H1 (cell line): ENCODE data around the gene ARNT2. TPM values are rescaled to one million over a fixed set of nuclear protein-coding genes. Genes with fewer than 3 reads are reported as not detected.

Experiments
- CTCF ChIA-PET: fragments of 300-600 bp; sonication (Branson Sonifier 250); formaldehyde crosslinking; loops from one replicate; lab custom pipeline; 2021; ENCODE audit not compliant: partially characterized antibody; lab: Charles Lee
- POLR2A ChIA-PET: fragments of 300-600 bp; sonication (Branson Sonifier 250); formaldehyde crosslinking; loops from one replicate; lab custom pipeline; 2021; ENCODE audit warnings: inconsistent platforms; ENCODE audit not compliant: partially characterized antibody; lab: Charles Lee
- DNase-seq, 2 experiments: peaks; one replicate each; pipeline versions ENCODE4 v3.0.0 to v3.0.0-alpha.2; 2010 to 2022; ENCODE audit warnings: low spot score in 2 of 2, low read depth in 1 of 2, mixed read lengths in 1 of 2
- FAIRE-seq: peaks from 2 replicates; lab custom pipeline; 2011; peaks lifted over from hg19 to GRCh38; lab: Jason Lieb, UNC
- H2AFZ ChIP-seq: 2 replicates; pipeline ENCODE4 v1.8.1; 2012; ENCODE audit warnings: low read length, inconsistent platforms
- H2AK5ac ChIP-seq: 2 replicates; pipeline ENCODE4 v1.6.1; 2013; ENCODE audit warnings: low read depth, low read length
- H2BK120ac ChIP-seq: replicated peaks from 2 replicates; pipeline ENCODE3; 2013; ENCODE audit warnings: low read depth, low read length, inconsistent platforms
- H2BK12ac ChIP-seq: 2 replicates; pipeline ENCODE4 v1.6.1; 2013; ENCODE audit warnings: low read depth, low read length
- H2BK15ac ChIP-seq: 2 replicates; pipeline ENCODE4 v1.6.1; 2013; ENCODE audit warnings: low read length
- H2BK20ac ChIP-seq: 2 replicates; pipeline ENCODE4 v1.6.1; 2013; ENCODE audit warnings: low read length
- H2BK5ac ChIP-seq: 2 replicates; pipeline ENCODE4 v1.6.1; 2013; ENCODE audit warnings: low read depth, low read length
- H3K14ac ChIP-seq: 2 replicates; pipeline ENCODE4 v1.6.1; 2013; ENCODE audit warnings: inconsistent platforms; ENCODE audit not compliant: insufficient read length
- H3K18ac ChIP-seq: 2 replicates; pipeline ENCODE4 v1.6.1; 2013; ENCODE audit warnings: low read length; ENCODE audit errors: extremely low read depth
- H3K23ac ChIP-seq: 2 replicates; pipeline ENCODE4 v1.6.1; 2013; ENCODE audit warnings: inconsistent platforms; ENCODE audit not compliant: insufficient read length
- H3K23me2 ChIP-seq: 2 replicates; pipeline ENCODE4 v1.6.1; 2013; ENCODE audit warnings: low read depth, low read length
- H3K27ac ChIP-seq: 2 replicates; pipeline ENCODE4 v1.6.1; 2011; ENCODE audit warnings: low read depth, low read length, inconsistent platforms
- H3K27me3 ChIP-seq, 4 experiments: replicated peaks in 1 of 4; 1 replicate in 1 of 4; 2 replicates in 3 of 4; pipeline versions ENCODE4 v1.6.1 to v1.8.1; 2011 to 2013; ENCODE audit warnings: low read length in 3 of 4, mild to moderate bottlenecking in 3 of 4, inconsistent platforms in 2 of 4, mixed read lengths in 2 of 4, moderate library complexity in 1 of 4; ENCODE audit not compliant: control insufficient read depth in 3 of 4, insufficient read depth in 3 of 4; ENCODE audit errors: extremely low read depth in 1 of 4
- H3K36me3 ChIP-seq, 4 experiments: 2 replicates each; pipeline versions ENCODE4 v1.6.1 to v1.8.1; 2011 to 2013; ENCODE audit warnings: mild to moderate bottlenecking in 4 of 4, low read length in 3 of 4, moderate library complexity in 2 of 4, control low read depth in 1 of 4, inconsistent platforms in 1 of 4; ENCODE audit not compliant: insufficient read depth in 4 of 4, control insufficient read depth in 2 of 4
- H3K4ac ChIP-seq: replicated peaks from 2 replicates; pipeline ENCODE3; 2013; ENCODE audit warnings: low read length, low read depth, mixed read lengths, inconsistent platforms; ENCODE audit not compliant: insufficient read length
- H3K4me1 ChIP-seq, 4 experiments: replicated peaks in 1 of 4; 1 replicate in 1 of 4; 2 replicates in 3 of 4; pipeline versions ENCODE4 v1.6.1 to v1.8.1; 2011 to 2013; ENCODE audit warnings: low read length in 3 of 4, inconsistent platforms in 2 of 4, mixed read lengths in 1 of 4; ENCODE audit not compliant: insufficient read depth in 4 of 4, control insufficient read depth in 3 of 4
- H3K4me2 ChIP-seq, 2 experiments: 2 replicates each; pipeline versions ENCODE4 v1.6.1 to v1.8.1; 2011 to 2013; ENCODE audit warnings: low read depth in 2 of 2, low read length in 2 of 2, control low read depth in 1 of 2, inconsistent platforms in 1 of 2, mild to moderate bottlenecking in 1 of 2; ENCODE audit not compliant: insufficient read depth in 1 of 2
- H3K4me3 ChIP-seq, 4 experiments: fragments of 200-600, 300-600 bp in 1 of 4; sonication (generic), shearing (Covaris generic), sonication (Bioruptor Twin) in 1 of 4; 2 replicates each; pipeline versions ENCODE4 v1.5.1 to v1.8.1; 2011 to 2016; ENCODE audit warnings: low read length in 4 of 4, low read depth in 3 of 4, control low read depth in 2 of 4, inconsistent platforms in 2 of 4, mild to moderate bottlenecking in 2 of 4, mixed read lengths in 1 of 4, moderate library complexity in 1 of 4; ENCODE audit not compliant: insufficient read depth in 2 of 4; ENCODE audit errors: extremely low read depth in 1 of 4
- H3K56ac ChIP-seq: replicated peaks from 2 replicates; pipeline ENCODE3; 2013; ENCODE audit warnings: low read depth, mild to moderate bottlenecking, mixed read lengths, low read length, inconsistent platforms; ENCODE audit not compliant: insufficient read length
- H3K79me1 ChIP-seq: 2 replicates; pipeline ENCODE4 v1.6.1; 2013; ENCODE audit warnings: low read depth, low read length, control low read depth
- H3K79me2 ChIP-seq, 2 experiments: 2 replicates each; pipeline versions ENCODE4 v1.6.1 to v1.8.1; 2012 to 2013; ENCODE audit warnings: low read length in 2 of 2, mild to moderate bottlenecking in 2 of 2, inconsistent platforms in 1 of 2; ENCODE audit not compliant: insufficient read depth in 2 of 2, control insufficient read depth in 1 of 2
- H3K9ac ChIP-seq, 4 experiments: replicated peaks in 1 of 4; 1 replicate in 1 of 4; 2 replicates in 3 of 4; pipeline versions ENCODE4 v1.6.1 to v1.8.1; 2011 to 2013; ENCODE audit warnings: low read depth in 3 of 4, low read length in 3 of 4, control low read depth in 2 of 4, mild to moderate bottlenecking in 2 of 4, moderate library complexity in 2 of 4, inconsistent platforms in 1 of 4; ENCODE audit errors: extremely low read depth in 1 of 4
- H3K9me3 ChIP-seq, 2 experiments: 2 replicates each; pipeline versions ENCODE4 v1.6.1 to v1.8.1; 2012 to 2013; ENCODE audit warnings: mild to moderate bottlenecking in 2 of 2, moderate library complexity in 2 of 2, control low read depth in 1 of 2, inconsistent platforms in 1 of 2, low read depth in 1 of 2, low read length in 1 of 2, mixed read lengths in 1 of 2; ENCODE audit not compliant: insufficient read depth in 2 of 2
- H4K20me1 ChIP-seq, 2 experiments: replicated peaks in 1 of 2; 2 replicates each; pipeline versions ENCODE3 to v1.8.1; 2011 to 2013; ENCODE audit warnings: inconsistent platforms in 2 of 2, low read length in 2 of 2, mild to moderate bottlenecking in 1 of 2; ENCODE audit not compliant: insufficient read depth in 2 of 2, control insufficient read depth in 1 of 2
- H4K5ac ChIP-seq: 2 replicates; pipeline ENCODE4 v1.6.1; 2013; ENCODE audit warnings: low read length, low read depth, mixed read lengths, inconsistent platforms; ENCODE audit not compliant: insufficient read length
- H4K8ac ChIP-seq: 2 replicates; pipeline ENCODE4 v1.8.0; 2013; ENCODE audit warnings: mild to moderate bottlenecking, moderate library complexity, low read length, inconsistent platforms; ENCODE audit not compliant: insufficient read depth; ENCODE audit errors: extremely low read depth
- H4K91ac ChIP-seq: replicated peaks from 2 replicates; pipeline ENCODE3; 2013; ENCODE audit warnings: low read length, mixed read lengths, inconsistent platforms; ENCODE audit not compliant: insufficient read length
- ASH2L ChIP-seq: fragments of 200-600, 300-600 bp; sonication (generic); IDR thresholded peaks from one replicate; pipeline ENCODE4 v1.7.1; 2017; ENCODE audit warnings: low read length
- ATF2 ChIP-seq: IDR thresholded peaks from 2 replicates; pipeline ENCODE4 v1.6.1; 2012; ENCODE audit warnings: low read length, inconsistent platforms
- CBX8 ChIP-seq: fragments of 300-800, 300-1000 bp; sonication (generic); IDR thresholded peaks from 2 replicates; pipeline ENCODE4 v1.7.1; 2016; ENCODE audit warnings: low read depth, low read length, borderline replicate concordance
- CEBPB ChIP-seq: IDR thresholded peaks from 2 replicates; pipeline ENCODE4 v1.6.1; 2012; ENCODE audit warnings: low read depth, low read length
- CTBP2 ChIP-seq: IDR thresholded peaks from 2 replicates; pipeline ENCODE4 v1.7.0; 2011; ENCODE audit warnings: borderline replicate concordance, mild to moderate bottlenecking, moderate library complexity, mixed read lengths, low read length; ENCODE audit not compliant: insufficient read depth, insufficient read length
- GABPA ChIP-seq: IDR thresholded peaks from 2 replicates; pipeline ENCODE4 v1.6.1; 2011; ENCODE audit warnings: mild to moderate bottlenecking, low read length, moderate library complexity, borderline replicate concordance; ENCODE audit not compliant: insufficient read depth
- NRF1 ChIP-seq: IDR thresholded peaks from 2 replicates; pipeline ENCODE4 v1.6.1; 2011; ENCODE audit warnings: mild to moderate bottlenecking, low read depth, low read length, improper control_type of control experiment
- RFX5 ChIP-seq: IDR thresholded peaks from 2 replicates; pipeline ENCODE4 v1.6.1; 2011; ENCODE audit warnings: low read depth, low read length, improper control_type of control experiment, borderline replicate concordance
- RXRA ChIP-seq: IDR thresholded peaks from 2 replicates; pipeline ENCODE4 v1.6.1; 2011; ENCODE audit warnings: low read depth, mild to moderate bottlenecking, low read length, moderate library complexity; ENCODE audit not compliant: insufficient read depth
- TAF1 ChIP-seq: IDR thresholded peaks from 2 replicates; pipeline ENCODE4 v1.6.1; 2011; ENCODE audit warnings: mild to moderate bottlenecking, low read depth, low read length
- TBP ChIP-seq: IDR thresholded peaks from 2 replicates; pipeline ENCODE4 v1.6.1; 2011; ENCODE audit warnings: low read depth, low read length, improper control_type of control experiment
- YY1 ChIP-seq: IDR thresholded peaks from 2 replicates; pipeline ENCODE4 v1.6.1; 2011; ENCODE audit warnings: low read depth, mild to moderate bottlenecking, low read length
- WGBS, 2 experiments: shearing (Covaris generic) in 1 of 2; methylation state at CpG; one replicate each; pipeline versions ENCODE4 v1.1.6 to v1.1.7; 2013 to 2015; ENCODE audit warnings: low lambda C conversion rate in 2 of 2, mixed read lengths in 2 of 2, inconsistent platforms in 1 of 2, low coverage in 1 of 2, missing lambda C conversion rate in 1 of 2; ENCODE audit not compliant: insufficient replicate concordance in 2 of 2, insufficient coverage in 1 of 2, insufficient read length in 1 of 2; ENCODE audit errors: extremely low coverage in 1 of 2, missing lambda C conversion rate in 1 of 2; 5-methylcytosine and 5-hydroxymethylcytosine counted together
- polyA plus RNA-seq, 7 experiments: library from polyadenylated mRNA; depleted of rRNA in 3 of 7; stranded (reverse) in 5 of 7; unstranded in 2 of 7; fragments of >200 nt in 5 of 7; fragments of 200-250 nt in 2 of 7; gene quantifications; 1 replicate in 5 of 7; 2 replicates in 1 of 7; 4 replicates in 1 of 7; pipeline versions ENCODE4 v1.2.1 to v1.2.3, GENCODE V29; 2011 to 2013; ENCODE audit warnings: missing spikeins in 2 of 7, mixed read lengths in 2 of 7
- total RNA-seq: library from RNA; stranded (reverse); fragmentation: NEBNext Ultra II Directional; extraction: Animal tissue kit (Norgen Biotek cat#: 25700); gene quantifications from 2 replicates; pipeline ENCODE4 v1.2.1, GENCODE V29; 2021

The ARNT2 gene
- total and polyA plus RNA-seq, 2 of the 8 experiments (the other 6 are each of a cell fraction or from before 2014, with no cell fraction given), result 9.5 to 14.6 TPM

- CTCF ChIA-PET, result interaction anchor here (1.9 to 21.1 kb wide), 2 partner anchors 9 to 31 kb away, joined by 5 to 187 read pairs; no protein-coding TSS in a partner anchor
- Histone ChIP-seq H3K79me2 (no peaks in the 10 kb centered on the region), H3K9me3 (no peaks in the 10 kb centered on the region), H2BK12ac (no peak overlapping the region), H4K91ac (no peak overlapping the region), H3K23ac (no peak overlapping the region), H3K18ac (no peak overlapping the region), H2BK15ac (no peak overlapping the region), H3K27ac (no peak overlapping the region), H4K20me1 (no peaks in the 10 kb centered on the region), H3K4me2 (no peak overlapping the region), H3K9ac (no peak overlapping the region), H2AFZ (no peak overlapping the region), H3K4me1 (peaks cover 0 to 12% (median 10%) of the 10 kb centered on the region in 4 experiments; a peak in 6 of 7 replicates), H2BK120ac (no peak overlapping the region), H2BK20ac (no peak overlapping the region), H2AK5ac (no peak overlapping the region), H4K5ac (no peak overlapping the region), H3K23me2 (no peaks in the 10 kb centered on the region), H3K79me1 (no peaks in the 10 kb centered on the region; the same call in 1 of the 2 replicates), H3K36me3 (no peaks in the 10 kb centered on the region; a peak in 2 of 8 replicates), H3K4me3 (no peak overlapping the region), H3K14ac (no peak overlapping the region), H2BK5ac (no peak overlapping the region), H3K56ac (no peak overlapping the region), H4K8ac (no peak overlapping the region), H3K27me3 (no peaks in the 10 kb centered on the region), H3K4ac (no peak overlapping the region)
- WGBS, 2 experiments, result 79% methylated on average over 7 of the region's 7 CpGs; no CpG with 5 or more reads in 1 of the 2 experiments
- POLR2A ChIA-PET, result no interaction called here
- FAIRE-seq, result no peak
- no peak for DNase-seq
- TF ChIP-seq GABPA (no peak), NRF1 (no peak), ATF2 (no peak), RXRA (no peak), YY1 (no peak), ASH2L (no peak), RFX5 (no peak), TBP (no peak), CEBPB (no peak), TAF1 (no peak), CBX8 (no peak), CTBP2 (no peak)
Observed at GRCh38 chr15:80484333-80484864, 80.2 kb downstream of the ARNT2 start.
